GM12873 (cell line): ENCODE results near the gene SNRPB2.
A peak's percentile ranks its signal among the peaks of the same experiment; 100 is the strongest.

Source experiments
- CTCF ChIP-seq: IDR thresholded peaks from 2 replicates; pipeline ENCODE4 v1.5.1; 2012; ENCODE audit warnings: low read depth, mild to moderate bottlenecking, moderate library complexity, low read length, control low read depth; ENCODE audit not compliant: insufficient read depth; ENCODE audit errors: missing control alignments

Gene SNRPB2

GRCh38 chr20:16694161-16694560, 35.7 kb upstream of the SNRPB2 start:
- TF ChIP-seq CTCF, result no peak

- no peak for TF ChIP-seq CTCF
Observed at GRCh38 chr20:16695628-16696027, 34.2 kb upstream of the SNRPB2 start.

- no peak for TF ChIP-seq CTCF
Observed at GRCh38 chr20:16699293-16699692, 30.5 kb upstream of the SNRPB2 start.

- TF ChIP-seq CTCF, result peak; percentile 64
Observed at GRCh38 chr20:16701296-16701695, 28.5 kb upstream of the SNRPB2 start.

- no peak for TF ChIP-seq CTCF
Observed at GRCh38 chr20:16703570-16703969, 26.3 kb upstream of the SNRPB2 start.

GRCh38 chr20:16707674-16708073, 22.2 kb upstream of the SNRPB2 start:
- no peak for TF ChIP-seq CTCF

GRCh38 chr20:16708602-16709001, 21.2 kb upstream of the SNRPB2 start:
- no peak for TF ChIP-seq CTCF
